K562 (cell line): ENCODE data around the gene SPAG9.

Source experiments
- BRF1 ChIP-seq: IDR thresholded peaks from 3 replicates; pipeline ENCODE4 v1.6.1; 2011; ENCODE audit warnings: borderline replicate concordance, mild to moderate bottlenecking; ENCODE audit not compliant: insufficient read length; ENCODE audit errors: extremely low read depth
- CCAR2 ChIP-seq: fragments of 200-400 bp; formaldehyde crosslinking; IDR thresholded peaks from 2 replicates; pipeline ENCODE4 v1.6.1; 2017; ENCODE audit warnings: mild to moderate bottlenecking, low read depth, low read length
- CHD4 ChIP-seq: fragments of 200-600 bp; sonication (generic); IDR thresholded peaks from 3 replicates; pipeline ENCODE4 v1.6.1; 2012; ENCODE audit warnings: low read depth, mild to moderate bottlenecking, mixed read lengths, low read length, inconsistent platforms; ENCODE audit not compliant: insufficient read depth, insufficient replicate concordance, poor library complexity, severe bottlenecking
- CTCF ChIP-seq, 3 experiments: IDR thresholded peaks in 2 of 3; conservative IDR thresholded peaks in 1 of 3; 2 replicates each; pipeline ENCODE4 v1.5.1; 2011 to 2012; ENCODE audit warnings: low read length in 3 of 3, mild to moderate bottlenecking in 3 of 3, control low read depth in 2 of 3, improper control_type of control experiment in 1 of 3, inconsistent platforms in 1 of 3, low read depth in 1 of 3, mixed read lengths in 1 of 3, moderate library complexity in 1 of 3; ENCODE audit not compliant: insufficient read depth in 2 of 3
- MNT ChIP-seq, 2 experiments: fragments of 450-650 bp; conservative IDR thresholded peaks; 2 replicates each; pipeline ENCODE4 v1.6.1; 2017; ENCODE audit warnings: mild to moderate bottlenecking in 2 of 2, moderate library complexity in 2 of 2
- MTA3 ChIP-seq: fragments of 450-650 bp; formaldehyde crosslinking; IDR thresholded peaks from 2 replicates; pipeline ENCODE4 v1.6.1; 2017; ENCODE audit warnings: mild to moderate bottlenecking, borderline replicate concordance
- NR1H2 ChIP-seq: sonication (generic); formaldehyde crosslinking; IDR thresholded peaks from 2 replicates; pipeline ENCODE4 v1.4.0; 2020; ENCODE audit warnings: mild to moderate bottlenecking, missing genetic modification reagents
- NRF1 ChIP-seq, 2 experiments: fragments of 450-650 bp; IDR thresholded peaks in 1 of 2; conservative IDR thresholded peaks in 1 of 2; 2 replicates each; pipeline ENCODE4 v1.6.1; 2014; ENCODE audit warnings: mild to moderate bottlenecking in 2 of 2
- POLR2A ChIP-seq: fragments of 450-650 bp; conservative IDR thresholded peaks from 2 replicates; pipeline ENCODE4 v1.6.1; 2016
- RCOR1 ChIP-seq, 2 experiments: IDR thresholded peaks; 2 replicates each; pipeline ENCODE4 v1.6.1; 2012; ENCODE audit warnings: low read depth in 2 of 2, low read length in 2 of 2, borderline replicate concordance in 1 of 2, improper control_type of control experiment in 1 of 2
- RNF2 ChIP-seq: sonication (generic); IDR thresholded peaks from 2 replicates; pipeline ENCODE4 v1.6.1; 2016
- TAF1 ChIP-seq: IDR thresholded peaks from 2 replicates; pipeline ENCODE4 v1.6.1; 2011; ENCODE audit warnings: mild to moderate bottlenecking, low read length, moderate library complexity; ENCODE audit not compliant: insufficient read depth, control insufficient read depth, severe bottlenecking; ENCODE audit errors: extremely low read depth
- ZNF407 ChIP-seq: fragments of 450-650 bp; IDR thresholded peaks from 2 replicates; pipeline ENCODE4 v1.6.1; 2016; ENCODE audit warnings: low read depth

GRCh38 chr17:51155416-51155815, 34.7 kb upstream of the SPAG9 start:
- TF ChIP-seq RCOR1 (IDR thresholded peaks at IDR 0.05; ENCODE audit: borderline replicate concordance in 1 of 2, low read depth in 2 of 2, low read length in 2 of 2) (no peak), POLR2A (no peak), ZNF407 (no peak), CTCF (IDR thresholded peaks at IDR 0.05 in 2 of 3, conservative IDR thresholded peaks at IDR 0.05 in 1 of 3; ENCODE audit: insufficient read depth in 2 of 3, low read depth in 1 of 3, low read length in 3 of 3) (no peak), BRF1 (no peak), CCAR2 (no peak), NRF1 (conservative IDR thresholded peaks at IDR 0.05 in 1 of 2, IDR thresholded peaks at IDR 0.05 in 1 of 2) (no peak), TAF1 (no peak), MTA3 (no peak), NR1H2 (CRISPR knock-in tag) (no peak), CHD4 (no peak), RNF2 (no peak), MNT (conservative IDR thresholded peaks at IDR 0.05) (no peak)
